Mesenchymal stem cell (in vitro differentiated cells and primary cell): ENCODE data around the gene SAMD4B.
A peak's percentile ranks its signal among the peaks of the same experiment; 100 is the strongest.

Experiments used
- DNase-seq: peaks from one replicate; pipeline ENCODE4 v3.0.0-alpha.2; 2013
- H2AFZ ChIP-seq: one replicate; pipeline ENCODE4 v1.6.1; 2013; ENCODE audit warnings: low read depth, mild to moderate bottlenecking, control low read depth, inconsistent platforms, low read length, moderate library complexity
- H2AK5ac ChIP-seq: 2 replicates; pipeline ENCODE4 v1.6.1; 2013; ENCODE audit warnings: low read length, moderate library complexity, mild to moderate bottlenecking, inconsistent platforms; ENCODE audit not compliant: severe bottlenecking
- H2BK120ac ChIP-seq: one replicate; pipeline ENCODE4 v1.6.1; 2013; ENCODE audit warnings: low read depth, mild to moderate bottlenecking, inconsistent platforms, low read length, moderate library complexity
- H2BK12ac ChIP-seq, 2 experiments: one replicate each; pipeline ENCODE4 v1.6.1; 2013; ENCODE audit warnings: inconsistent platforms in 2 of 2, low read length in 2 of 2, mild to moderate bottlenecking in 2 of 2, moderate library complexity in 2 of 2, control low read depth in 1 of 2
- H2BK15ac ChIP-seq: one replicate; pipeline ENCODE4 v1.6.1; 2013; ENCODE audit warnings: mild to moderate bottlenecking, low read depth, inconsistent platforms; ENCODE audit not compliant: poor library complexity, severe bottlenecking
- H2BK5ac ChIP-seq: 2 replicates; pipeline ENCODE4 v1.6.1; 2013; ENCODE audit warnings: low read depth, mild to moderate bottlenecking, low read length, control low read depth, inconsistent platforms; ENCODE audit not compliant: poor library complexity, severe bottlenecking
- H3K14ac ChIP-seq, 2 experiments: one replicate each; pipeline ENCODE4 v1.6.1; 2013; ENCODE audit warnings: inconsistent platforms in 2 of 2, low read length in 2 of 2, control low read depth in 1 of 2, mild to moderate bottlenecking in 1 of 2, moderate library complexity in 1 of 2
- H3K18ac ChIP-seq, 2 experiments: one replicate each; pipeline ENCODE4 v1.6.1; 2013; ENCODE audit warnings: inconsistent platforms in 2 of 2, low read length in 2 of 2, control low read depth in 1 of 2, low read depth in 1 of 2, mild to moderate bottlenecking in 1 of 2
- H3K23ac ChIP-seq, 2 experiments: one replicate each; pipeline ENCODE4 v1.6.1; 2013; ENCODE audit warnings: inconsistent platforms in 2 of 2, low read length in 2 of 2, mild to moderate bottlenecking in 2 of 2, moderate library complexity in 2 of 2, control low read depth in 1 of 2
- H3K27ac ChIP-seq: 2 replicates; pipeline ENCODE4 v1.5.1; 2013; ENCODE audit warnings: mild to moderate bottlenecking, moderate library complexity, low read length, control low read depth, inconsistent platforms; ENCODE audit not compliant: poor library complexity, severe bottlenecking
- H3K27me3 ChIP-seq, 2 experiments: 2 replicates each; pipeline versions ENCODE4 v1.6.1 to v1.7.0; 2013; ENCODE audit warnings: low read length in 2 of 2, mild to moderate bottlenecking in 2 of 2, moderate library complexity in 2 of 2, control low read depth in 1 of 2, inconsistent platforms in 1 of 2; ENCODE audit not compliant: control insufficient read depth in 1 of 2, insufficient read depth in 1 of 2
- H3K36me3 ChIP-seq, 2 experiments: 2 replicates each; pipeline versions ENCODE4 v1.6.1 to v1.7.0; 2013; ENCODE audit warnings: low read length in 2 of 2, control low read depth in 1 of 2, inconsistent platforms in 1 of 2, low read depth in 1 of 2, mild to moderate bottlenecking in 1 of 2; ENCODE audit not compliant: insufficient read depth in 2 of 2, control insufficient read depth in 1 of 2
- H3K4ac ChIP-seq, 2 experiments: one replicate each; pipeline ENCODE4 v1.6.1; 2013; ENCODE audit warnings: inconsistent platforms in 2 of 2, low read length in 2 of 2, mild to moderate bottlenecking in 2 of 2, moderate library complexity in 2 of 2, control low read depth in 1 of 2, low read depth in 1 of 2
- H3K4me1 ChIP-seq: 2 replicates; pipeline ENCODE4 v1.6.1; 2013; ENCODE audit warnings: low read depth, low read length, control low read depth; ENCODE audit not compliant: control insufficient read depth, insufficient read depth
- H3K4me2 ChIP-seq: 2 replicates; pipeline ENCODE4 v1.6.1; 2013; ENCODE audit warnings: low read length, mild to moderate bottlenecking, inconsistent platforms; ENCODE audit not compliant: poor library complexity, severe bottlenecking
- H3K4me3 ChIP-seq, 2 experiments: 2 replicates each; pipeline versions ENCODE4 v1.5.1 to v1.7.0; 2013; ENCODE audit warnings: low read length in 2 of 2, mild to moderate bottlenecking in 2 of 2, control low read depth in 1 of 2, low read depth in 1 of 2; ENCODE audit not compliant: insufficient read depth in 1 of 2
- H3K79me1 ChIP-seq: replicated peaks from 2 replicates; pipeline ENCODE4 v1.6.1; 2013; ENCODE audit warnings: mild to moderate bottlenecking, control low read depth, low read length, inconsistent platforms; ENCODE audit not compliant: poor library complexity, severe bottlenecking
- H3K9ac ChIP-seq: 2 replicates; pipeline ENCODE4 v1.7.0; 2013; ENCODE audit warnings: mild to moderate bottlenecking, low read length, moderate library complexity
- H3K9me3 ChIP-seq: 2 replicates; pipeline ENCODE4 v1.7.0; 2013; ENCODE audit warnings: mild to moderate bottlenecking, low read length; ENCODE audit not compliant: control insufficient read depth
- H4K8ac ChIP-seq: one replicate; pipeline ENCODE4 v1.6.1; 2013; ENCODE audit warnings: inconsistent platforms, mild to moderate bottlenecking, low read length, moderate library complexity
- H4K91ac ChIP-seq: one replicate; pipeline ENCODE4 v1.6.1; 2013; ENCODE audit warnings: mild to moderate bottlenecking, low read length, inconsistent platforms
- WGBS: methylation state at CpG from one replicate; pipeline ENCODE4 v1.1.7; 2013; ENCODE audit warnings: mixed read lengths; 5-methylcytosine and 5-hydroxymethylcytosine counted together

SAMD4B gene

GRCh38 chr19:39427707-39428106, 85.5 kb downstream of the SAMD4B start:
- peak overlapping the region in 1 of 2 experiments; percentile 9 for H3K23ac ChIP-seq
- H3K4me2 ChIP-seq: no peak overlapping the region
- H4K91ac ChIP-seq: peak overlapping the region; percentile 78
- 93% methylated on average over 11 of the region's 11 CpGs for WGBS
- H2AK5ac ChIP-seq: peak overlapping the region; percentile 99
- no peak overlapping the region for H4K8ac ChIP-seq
- H2AFZ ChIP-seq: no peak overlapping the region
- peak; percentile 32 for DNase-seq
- peak overlapping the region; percentile 48 to 84 for H3K18ac ChIP-seq
- peak overlapping the region; percentile 92 for H2BK5ac ChIP-seq
- peak overlapping the region in 1 of 2 experiments; percentile 67 for H3K14ac ChIP-seq
- H2BK12ac ChIP-seq: peak overlapping the region; percentile 69 to 91
- no peak overlapping the region for H2BK15ac ChIP-seq
- H3K9ac ChIP-seq: no peak overlapping the region
- H3K9me3 ChIP-seq: no peaks in the 10 kb centered on the region
- H3K27me3 ChIP-seq: no peaks in the 10 kb centered on the region
- no peak overlapping the region for H3K4me3 ChIP-seq
- no peak overlapping the region for H2BK120ac ChIP-seq
- peak overlapping the region in 1 of 2 experiments; percentile 40 for H3K4ac ChIP-seq
- H3K79me1 ChIP-seq: peaks cover 17% of the 10 kb centered on the region
- peak overlapping the region; percentile 89 for H3K27ac ChIP-seq
- H3K4me1 ChIP-seq: peaks cover 33% of the 10 kb centered on the region
- peaks cover 27 to 51% of the 10 kb centered on the region in 2 experiments for H3K36me3 ChIP-seq

- no peak overlapping the region for H3K14ac ChIP-seq
- H4K91ac ChIP-seq: peak overlapping the region; percentile 36
- no peak overlapping the region for H3K23ac ChIP-seq
- H3K4me2 ChIP-seq: peak overlapping the region; percentile 15
- no peak overlapping the region for H2AFZ ChIP-seq
- peaks cover 31 to 51% of the 10 kb centered on the region in 2 experiments for H3K36me3 ChIP-seq
- H2AK5ac ChIP-seq: peak overlapping the region; percentile 11
- H3K79me1 ChIP-seq: peaks cover 18% of the 10 kb centered on the region
- H3K9ac ChIP-seq: peak overlapping the region; percentile 67
- H2BK15ac ChIP-seq: peak overlapping the region; percentile 83
- peaks cover 34% of the 10 kb centered on the region for H3K4me1 ChIP-seq
- H3K27me3 ChIP-seq: no peaks in the 10 kb centered on the region
- H3K18ac ChIP-seq: peak overlapping the region; percentile 9 to 72
- peak overlapping the region; percentile 43 for H2BK120ac ChIP-seq
- peak overlapping the region; percentile 79 for H4K8ac ChIP-seq
- peak overlapping the region in 1 of 2 experiments; percentile 45 for H3K4me3 ChIP-seq
- H3K4ac ChIP-seq: peak overlapping the region; percentile 3 to 20
- WGBS: 30% methylated on average over 16 of the region's 23 CpGs
- peak overlapping the region; percentile 11 to 44 for H2BK12ac ChIP-seq
- peak overlapping the region; percentile 89 for H3K27ac ChIP-seq
- H2BK5ac ChIP-seq: peak overlapping the region; percentile 33
- DNase-seq: peak; percentile 98
- H3K9me3 ChIP-seq: no peaks in the 10 kb centered on the region
Measured at GRCh38 chr19:39428283-39429112, 86.3 kb downstream of the SAMD4B start.

GRCh38 chr19:39430675-39431593, 88.7 kb downstream of the SAMD4B start:
- H2BK15ac ChIP-seq: peak overlapping the region; percentile 94
- no peaks in the 10 kb centered on the region for H3K9me3 ChIP-seq
- H3K79me1 ChIP-seq: peaks cover 6% of the 10 kb centered on the region
- peak overlapping the region; percentile 71 to 82 for H3K4ac ChIP-seq
- H3K4me1 ChIP-seq: peaks cover 42% of the 10 kb centered on the region
- H3K9ac ChIP-seq: no peak overlapping the region
- H2BK5ac ChIP-seq: peak overlapping the region; percentile 93
- peak; percentile 100 for DNase-seq
- no peak overlapping the region for H2AFZ ChIP-seq
- peak overlapping the region; percentile 44 for H4K91ac ChIP-seq
- H3K23ac ChIP-seq: peak overlapping the region in 1 of 2 experiments; percentile 23
- no peaks in the 10 kb centered on the region for H3K27me3 ChIP-seq
- peaks cover 33 to 39% of the 10 kb centered on the region in 2 experiments for H3K36me3 ChIP-seq
- H2AK5ac ChIP-seq: peak overlapping the region; percentile 96
- H3K4me2 ChIP-seq: no peak overlapping the region
- WGBS: 32% methylated on average over 24 of the region's 25 CpGs
- no peak overlapping the region for H3K4me3 ChIP-seq
- peak overlapping the region; percentile 95 for H4K8ac ChIP-seq
- peak overlapping the region; percentile 80 to 85 for H3K18ac ChIP-seq
- H3K14ac ChIP-seq: peak overlapping the region in 1 of 2 experiments; percentile 35
- H2BK12ac ChIP-seq: peak overlapping the region; percentile 69 to 75
- H3K27ac ChIP-seq: peak overlapping the region; percentile 98
- peak overlapping the region; percentile 80 for H2BK120ac ChIP-seq
